Lung (tissue), 12 donors: ENCODE results near the gene PYGO2. TPM values are rescaled to one million over a fixed set of nuclear protein-coding genes. Genes with fewer than 3 reads are reported as not detected.
"Not testable (repeated sequence)": the region's sequence is repeated elsewhere in the genome, so short reads cannot be mapped to it uniquely, and the experiment has no call there.

ENCODE experiments used
- ATAC-seq: fragments of 200-7000 bp; cut with Tn5 transposase; one replicate; pipeline ENCODE4 v1.9.1; 2020; ENCODE audit warnings: moderate number of reproducible peaks; ENCODE audit not compliant: insufficient read depth, low FRiP score
- DNase-seq, 3 donors: peaks; one replicate each; pipeline ENCODE4 v3.0.0-alpha.2; 2013 to 2017
- H3K27ac ChIP-seq, 2 donors: one replicate each; pipeline ENCODE4 v1.5.1; 2013; ENCODE audit warnings: mild to moderate bottlenecking in 2 of 2, moderate library complexity in 2 of 2, control low read depth in 1 of 2, inconsistent platforms in 1 of 2, low read depth in 1 of 2, low read length in 1 of 2
- H3K27me3 ChIP-seq, 3 donors: one replicate each; pipeline ENCODE4 v1.5.1; 2013; ENCODE audit warnings: low read length in 2 of 3; ENCODE audit not compliant: control insufficient read depth in 3 of 3, insufficient read depth in 3 of 3
- H3K36me3 ChIP-seq, 4 donors: one replicate each; pipeline ENCODE4 v1.5.1; 2013; ENCODE audit warnings: low read length in 4 of 4, mild to moderate bottlenecking in 1 of 4, moderate library complexity in 1 of 4; ENCODE audit not compliant: control insufficient read depth in 4 of 4, insufficient read depth in 4 of 4
- H3K4me1 ChIP-seq, 5 donors: one replicate each; pipeline ENCODE4 v1.5.1; 2013; ENCODE audit warnings: low read length in 5 of 5, mild to moderate bottlenecking in 2 of 5, moderate library complexity in 1 of 5; ENCODE audit not compliant: control insufficient read depth in 5 of 5, insufficient read depth in 5 of 5
- H3K4me3 ChIP-seq: one replicate; pipeline ENCODE4 v1.5.1; 2013; ENCODE audit warnings: mild to moderate bottlenecking, control low read depth, moderate library complexity
- H3K9ac ChIP-seq, 2 donors: one replicate each; pipeline ENCODE4 v1.5.1; 2013; ENCODE audit warnings: low read length in 2 of 2, control low read depth in 1 of 2; ENCODE audit not compliant: insufficient read depth in 1 of 2
- H3K9me3 ChIP-seq, 4 donors: one replicate each; pipeline ENCODE4 v1.5.1; 2013; ENCODE audit warnings: low read length in 3 of 4, mild to moderate bottlenecking in 1 of 4, moderate library complexity in 1 of 4; ENCODE audit not compliant: control insufficient read depth in 4 of 4, insufficient read depth in 3 of 4
- CTCF ChIP-seq: IDR thresholded peaks from 2 replicates; pipeline ENCODE4 v1.5.1; 2012; ENCODE audit warnings: mild to moderate bottlenecking; ENCODE audit errors: control extremely low read depth, extremely low read depth
- WGBS, 2 donors: extraction: QIAGEN DNeasy Blood & Tissue Kit; methylation state at CpG; one replicate each; pipeline ENCODE4 v1.1.7; 2013; 5-methylcytosine and 5-hydroxymethylcytosine counted together
- polyA plus RNA-seq, 2 donors: library from polyadenylated mRNA; stranded (reverse); fragments of 200-250 nt; gene quantifications; one replicate each; pipeline ENCODE4 v1.2.1, GENCODE V29; 2013
- total RNA-seq, 2 donors: library from RNA; depleted of rRNA in 1 of 2; stranded (reverse); fragments of >200 nt in 1 of 2; gene quantifications; one replicate each; pipeline ENCODE4 v1.2.1, GENCODE V29; 2014 to 2021
- donor health status: control.
- donor health status: control.
- donor health status: Bipolar disorder and iron deficiency.
- donor health status: healthy.
- donor health status: DM: yes; HTN: yes; CAD: no.

PYGO2 gene
- total and polyA plus RNA-seq, 4 donors, result 14.6 to 25.2 (median 20.0) TPM

GRCh38 chr1:154989195-154989860, 27.7 kb upstream of the PYGO2 start:
- Histone ChIP-seq H3K27me3 (no peaks in the 10 kb centered on the region), H3K9ac (no peak overlapping the region), H3K4me1 (peaks cover 0 to 1% (median 0%) of the 10 kb centered on the region in 5 donors), H3K27ac (no peak overlapping the region), H3K4me3 (no peak overlapping the region), H3K36me3 (peaks cover 0 to 33% (median 6%) of the 10 kb centered on the region in 4 donors), H3K9me3 (no peaks in the 10 kb centered on the region)
- TF ChIP-seq CTCF, result no peak
- no peak for DNase-seq
- no peak for ATAC-seq
- 83 to 94% methylated on average over 3 of the region's 3 CpGs for WGBS, 2 donors

- ATAC-seq (no peak), DNase-seq (no peak)
- no peaks in the 10 kb centered on the region for H3K9me3 ChIP-seq
- peaks cover 0 to 33% (median 6%) of the 10 kb centered on the region in 4 donors for H3K36me3 ChIP-seq
- no peak for TF ChIP-seq CTCF
- H3K4me1 ChIP-seq, result peaks cover 0 to 8% (median 6%) of the 10 kb centered on the region in 5 donors
- no peaks in the 10 kb centered on the region for H3K27me3 ChIP-seq
- 89 to 95% methylated on average over 17 of the region's 17 CpGs for whole genome bisulfite sequencing, 2 donors
- H3K4me3 ChIP-seq, result no peak overlapping the region
- no peak overlapping the region for H3K9ac ChIP-seq
- no peak overlapping the region for H3K27ac ChIP-seq
These were observed 26.7 kb upstream of the PYGO2 start for GRCh38 chr1:154988058-154988954.

GRCh38 chr1:154987326-154987725, 25.7 kb upstream of the PYGO2 start:
- no peak for DNase-seq
- no peak for TF ChIP-seq CTCF
- WGBS, 2 donors, result 67 to 70% methylated on average over 6 of the region's 6 CpGs

GRCh38 chr1:154986736-154987135, 25.2 kb upstream of the PYGO2 start:
- H3K4me1 ChIP-seq, result peaks cover 0 to 14% (median 6%) of the 10 kb centered on the region in 5 donors
- H3K36me3 ChIP-seq, result peaks cover 0 to 33% (median 6%) of the 10 kb centered on the region in 4 donors
- not testable (repeated sequence) for H3K27ac ChIP-seq, H3K27me3 ChIP-seq, H3K4me3 ChIP-seq, ATAC-seq, DNase-seq, H3K9me3 ChIP-seq, H3K9ac ChIP-seq
- WGBS, 2 donors, result 95 to 96% methylated on average over 4 of the region's 4 CpGs

More at GRCh38 chr1:154987326-154987725, 25.7 kb upstream of the PYGO2 start:
- Histone ChIP-seq H3K9me3 (no peaks in the 10 kb centered on the region), H3K4me1 (peaks cover 0 to 12% (median 6%) of the 10 kb centered on the region in 5 donors), H3K27ac (no peak overlapping the region), H3K27me3 (no peaks in the 10 kb centered on the region), H3K9ac (no peak overlapping the region), H3K36me3 (peaks cover 0 to 33% (median 6%) of the 10 kb centered on the region in 4 donors), H3K4me3 (no peak overlapping the region)
- no peak for ATAC-seq
